Activated CD8-positive, alpha-beta T cell treated with anti-CD3 and anti-CD28 coated beads, Interleukin-2, amount 10 ng/mL, durations not matched to agents 7 days and 5 days (primary cell): ENCODE data around the gene BOD1L1. TPM values are rescaled to one million over a fixed set of nuclear protein-coding genes. Genes with fewer than 3 reads are reported as not detected.
A peak's percentile ranks its signal among the peaks of the same experiment; 100 is the strongest.

ENCODE experiments used
- ATAC-seq: fragments of 150-1000 bp; cut with Tn5 transposase; one replicate; pipeline ENCODE4 v1.10.0; 2021; ENCODE audit warnings: moderate library complexity
- CTCF ChIA-PET: fragments of 350-600 bp; sonication (Branson Sonifier 250); formaldehyde crosslinking; loops from one replicate; lab custom pipeline; 2021; ENCODE audit warnings: antibody characterized with exemption; lab: Charles Lee
- POLR2A ChIA-PET: fragments of 350-600 bp; sonication (Branson Sonifier 250); formaldehyde crosslinking; loops from one replicate; lab custom pipeline; 2021; ENCODE audit warnings: antibody characterized with exemption; lab: Charles Lee
- DNase-seq: peaks from one replicate; pipeline ENCODE4 v3.0.0-alpha.2; 2020
- H3K27ac Mint-ChIP-seq: one replicate; pipeline ENCODE4 v1.8.0; 2021; ENCODE audit warnings: mild to moderate bottlenecking, mixed read lengths
- H3K27me3 Mint-ChIP-seq: one replicate; pipeline ENCODE4 v1.8.0; 2021; ENCODE audit warnings: low read depth, mixed read lengths
- H3K36me3 Mint-ChIP-seq: one replicate; pipeline ENCODE4 v1.8.0; 2021; ENCODE audit warnings: low read depth, mixed read lengths
- H3K4me1 Mint-ChIP-seq: one replicate; pipeline ENCODE4 v1.8.0; 2021; ENCODE audit warnings: low read depth, mixed read lengths
- H3K4me3 Mint-ChIP-seq: one replicate; pipeline ENCODE4 v1.8.0; 2021; ENCODE audit warnings: mild to moderate bottlenecking, mixed read lengths
- H3K9me3 Mint-ChIP-seq: one replicate; pipeline ENCODE4 v1.8.0; 2022; ENCODE audit warnings: mixed read lengths; ENCODE audit not compliant: insufficient read depth
- total RNA-seq, 2 experiments: library from RNA; stranded (reverse); gene quantifications; one replicate each; pipeline ENCODE4 v1.2.3, GENCODE V29; 2021

The BOD1L1 gene
- total RNA-seq, 2 experiments from 2014 or later, result 29.7 to 30.2 TPM

DNA sequence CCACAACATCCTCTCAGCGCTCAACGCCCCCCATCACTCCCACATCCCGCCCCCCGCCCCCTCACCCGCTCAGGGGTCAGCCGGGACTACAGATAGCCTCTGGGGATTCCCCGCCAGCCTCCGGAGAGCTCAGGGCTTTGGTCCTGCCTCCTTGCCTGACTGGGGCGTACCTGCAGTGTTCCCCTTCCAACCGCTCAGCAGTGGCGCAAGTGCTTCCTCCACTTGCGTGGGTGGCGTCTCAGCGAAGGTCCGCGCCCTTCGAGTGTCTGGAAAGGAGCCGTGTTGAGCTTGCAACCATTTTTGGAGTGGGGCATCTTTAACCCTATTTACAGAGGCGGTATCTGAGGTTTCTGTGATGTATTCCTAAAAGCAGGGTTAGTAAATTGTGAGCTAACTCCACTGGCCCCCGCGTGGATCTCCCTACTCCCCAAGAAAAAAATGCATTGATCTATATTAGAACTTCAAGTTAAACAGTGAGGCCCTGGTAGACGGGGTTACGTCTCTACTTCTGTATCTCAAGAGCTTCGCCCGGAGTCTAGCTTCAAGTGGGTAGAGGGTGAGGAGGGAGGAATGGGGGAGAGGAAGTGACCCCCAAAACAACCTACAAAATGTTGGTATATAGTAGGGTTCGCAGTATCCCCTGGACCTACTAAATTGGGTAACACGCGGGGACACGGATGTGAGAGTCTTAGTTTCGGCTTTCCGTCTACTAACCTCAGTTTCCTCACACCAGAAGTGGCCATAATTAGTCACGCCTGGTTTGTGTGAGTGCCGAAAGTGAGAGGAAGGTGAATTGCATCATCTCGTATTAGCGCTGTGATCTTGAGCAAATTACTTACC is 99.3 kb downstream of the BOD1L1 start:
- peaks cover 20% of the 10 kb centered on the region for H3K36me3 Mint-ChIP-seq
- POLR2A ChIA-PET, result interaction anchor here (1.0 kb wide), 1 partner anchor 45 kb away, joined by 3 read pairs; no protein-coding TSS in a partner anchor
- DNase-seq, result no peak
- CTCF ChIA-PET, result no interaction called here
- peak overlapping the region; percentile 61 for H3K27ac Mint-ChIP-seq
- peaks cover 90% of the 10 kb centered on the region for H3K27me3 Mint-ChIP-seq
- H3K4me1 Mint-ChIP-seq, result peaks cover 35% of the 10 kb centered on the region
- no peak for ATAC-seq
- no peaks in the 10 kb centered on the region for H3K9me3 Mint-ChIP-seq
- H3K4me3 Mint-ChIP-seq, result peak overlapping the region; percentile 20

GRCh38 chr4:13527192-13527980 is 100.1 kb downstream of the BOD1L1 start:
- Mint-ChIP-seq H3K9me3 (no peaks in the 10 kb centered on the region), H3K4me1 (peaks cover 43% of the 10 kb centered on the region), H3K27me3 (peaks cover 92% of the 10 kb centered on the region), H3K4me3 (peak overlapping the region; percentile 43), H3K27ac (no peak overlapping the region), H3K36me3 (peaks cover 24% of the 10 kb centered on the region)
- CTCF ChIA-PET, result interaction anchor here (1.4 to 1.6 kb wide), 2 partner anchors 16 to 20 kb away, joined by 4 read pairs; partner anchors contain the start of gene NKX3-2
- POLR2A ChIA-PET, result interaction anchor here (1.0 kb wide), 1 partner anchor 44 kb away, joined by 3 read pairs; no protein-coding TSS in a partner anchor
- DNase-seq (no peak), ATAC-seq (no peak)

- Mint-ChIP-seq H3K36me3 (peaks cover 24% of the 10 kb centered on the region), H3K9me3 (no peaks in the 10 kb centered on the region), H3K27ac (no peak overlapping the region), H3K4me3 (no peak overlapping the region), H3K4me1 (peaks cover 48% of the 10 kb centered on the region), H3K27me3 (peaks cover 95% of the 10 kb centered on the region)
- ChIA-PET CTCF (interaction anchor here (1.0 to 1.6 kb wide), 3 partner anchors 17 to 30 kb away, joined by 3 to 4 read pairs (median 4); partner anchors contain the start of gene NKX3-2), POLR2A (no interaction called here)
- DNase-seq, result no peak
- ATAC-seq, result no peak
Measured at GRCh38 chr4:13526658-13527057, 100.9 kb downstream of the BOD1L1 start.

- no peak overlapping the region for H3K27ac Mint-ChIP-seq
- ChIA-PET POLR2A (interaction anchor here (0.7 kb wide), 1 partner anchor 9 kb away, joined by 3 read pairs; no protein-coding TSS in a partner anchor), CTCF (interaction anchor here (1.0 to 1.6 kb wide), 4 partner anchors 15 to 29 kb away, joined by 3 to 4 read pairs (median 4); partner anchors contain the start of gene NKX3-2)
- ATAC-seq, result no peak
- peaks cover 24% of the 10 kb centered on the region for H3K36me3 Mint-ChIP-seq
- DNase-seq, result no peak
- peaks cover 92% of the 10 kb centered on the region for H3K27me3 Mint-ChIP-seq
- no peak overlapping the region for H3K4me3 Mint-ChIP-seq
- H3K9me3 Mint-ChIP-seq, result no peaks in the 10 kb centered on the region
- H3K4me1 Mint-ChIP-seq, result peaks cover 41% of the 10 kb centered on the region
Measured at GRCh38 chr4:13525606-13526281, 101.8 kb downstream of the BOD1L1 start.

GRCh38 chr4:13524504-13525243 is 102.9 kb downstream of the BOD1L1 start:
- CTCF ChIA-PET, result interaction anchor here (1.2 kb wide), 1 partner anchor 17 kb away, joined by 3 read pairs; no protein-coding TSS in a partner anchor
- Mint-ChIP-seq H3K36me3 (peaks cover 24% of the 10 kb centered on the region), H3K4me3 (no peak overlapping the region), H3K27ac (no peak overlapping the region), H3K27me3 (peaks cover 85% of the 10 kb centered on the region), H3K4me1 (peaks cover 40% of the 10 kb centered on the region), H3K9me3 (no peaks in the 10 kb centered on the region)
- ATAC-seq (no peak), DNase-seq (no peak)
- POLR2A ChIA-PET, result no interaction called here

GRCh38 chr4:13523591-13524503 is 103.7 kb downstream of the BOD1L1 start:
- peaks cover 34% of the 10 kb centered on the region for H3K4me1 Mint-ChIP-seq
- ChIA-PET POLR2A (no interaction called here), CTCF (no interaction called here)
- DNase-seq (no peak), ATAC-seq (no peak)
- peaks cover 22% of the 10 kb centered on the region for H3K36me3 Mint-ChIP-seq
- H3K9me3 Mint-ChIP-seq, result no peaks in the 10 kb centered on the region
- H3K4me3 Mint-ChIP-seq, result no peak overlapping the region
- peaks cover 83% of the 10 kb centered on the region for H3K27me3 Mint-ChIP-seq
- H3K27ac Mint-ChIP-seq, result no peak overlapping the region

DNA sequence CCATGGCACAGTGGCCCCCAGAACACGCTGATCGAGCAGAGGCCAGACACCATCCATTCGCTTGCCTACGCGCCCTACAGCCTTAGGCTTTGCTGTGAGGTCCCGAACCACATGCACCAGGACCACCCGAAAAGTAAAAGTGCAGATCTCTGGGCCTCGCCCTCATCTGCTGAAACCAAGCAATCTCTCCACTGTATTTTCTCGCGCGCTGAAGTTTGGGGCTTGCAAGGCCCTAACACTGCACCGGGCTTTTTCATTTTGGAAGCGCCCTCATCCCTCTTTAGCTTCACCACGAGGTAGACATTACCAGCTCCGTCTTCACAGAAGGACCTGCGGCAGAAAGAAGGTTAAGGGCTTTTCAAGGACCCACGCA is 104.4 kb downstream of the BOD1L1 start:
- ATAC-seq, result no peak
- CTCF ChIA-PET, result no interaction called here
- Mint-ChIP-seq H3K36me3 (peaks cover 20% of the 10 kb centered on the region), H3K27me3 (peaks cover 79% of the 10 kb centered on the region), H3K4me1 (peaks cover 27% of the 10 kb centered on the region), H3K9me3 (no peaks in the 10 kb centered on the region), H3K4me3 (peak overlapping the region; percentile 8), H3K27ac (no peak overlapping the region)
- DNase-seq, result no peak
- POLR2A ChIA-PET, result no interaction called here

DNA sequence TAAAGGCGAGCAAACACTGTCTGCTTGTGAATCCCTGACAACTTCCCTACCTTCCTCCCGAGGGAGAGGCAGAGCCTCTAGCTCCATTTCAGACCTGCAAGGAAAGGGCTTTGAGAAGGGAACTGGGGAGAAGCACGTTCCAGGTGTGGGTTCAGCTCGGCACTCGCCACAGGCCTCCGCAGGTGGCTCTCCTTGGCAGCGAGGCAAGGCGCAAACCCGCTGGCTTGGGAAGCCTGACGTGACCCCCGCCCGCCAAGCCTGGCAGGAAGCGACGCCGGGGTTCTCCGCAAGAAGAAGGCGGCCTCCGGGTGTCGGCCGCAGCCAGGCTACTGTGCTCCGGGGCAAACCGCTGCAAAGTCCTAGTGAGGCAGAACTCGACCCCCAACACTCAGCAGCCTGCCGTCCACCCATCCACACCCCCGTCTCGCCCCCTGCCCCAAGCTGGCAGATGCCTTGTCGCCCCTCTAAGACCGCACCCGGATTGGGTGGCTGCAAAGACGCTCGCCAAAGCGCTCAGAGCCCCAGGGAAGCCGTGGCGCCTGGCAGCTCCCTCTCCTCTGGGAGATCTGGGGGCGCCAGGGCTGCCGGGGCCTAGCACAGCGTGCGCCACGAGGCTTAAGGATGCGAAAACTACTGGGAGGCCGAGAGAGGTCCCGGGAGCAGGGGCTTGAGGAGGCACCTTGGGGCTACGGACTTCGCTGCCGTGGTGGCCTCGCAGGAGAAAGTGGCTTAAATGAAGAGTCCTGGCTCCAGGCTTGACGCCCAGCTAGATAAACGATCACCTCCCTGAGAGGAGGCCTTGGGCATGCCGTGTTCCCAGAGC is 105.0 kb downstream of the BOD1L1 start:
- no peaks in the 10 kb centered on the region for H3K9me3 Mint-ChIP-seq
- no peak overlapping the region for H3K4me3 Mint-ChIP-seq
- ATAC-seq, result no peak
- peaks cover 74% of the 10 kb centered on the region for H3K27me3 Mint-ChIP-seq
- H3K27ac Mint-ChIP-seq, result no peak overlapping the region
- POLR2A ChIA-PET, result no interaction called here
- H3K4me1 Mint-ChIP-seq, result peaks cover 21% of the 10 kb centered on the region
- CTCF ChIA-PET, result interaction anchor here (0.8 to 1.1 kb wide), 2 partner anchors 9 to 19 kb away, joined by 4 to 8 read pairs; no protein-coding TSS in a partner anchor
- no peak for DNase-seq
- peaks cover 19% of the 10 kb centered on the region for H3K36me3 Mint-ChIP-seq

DNA sequence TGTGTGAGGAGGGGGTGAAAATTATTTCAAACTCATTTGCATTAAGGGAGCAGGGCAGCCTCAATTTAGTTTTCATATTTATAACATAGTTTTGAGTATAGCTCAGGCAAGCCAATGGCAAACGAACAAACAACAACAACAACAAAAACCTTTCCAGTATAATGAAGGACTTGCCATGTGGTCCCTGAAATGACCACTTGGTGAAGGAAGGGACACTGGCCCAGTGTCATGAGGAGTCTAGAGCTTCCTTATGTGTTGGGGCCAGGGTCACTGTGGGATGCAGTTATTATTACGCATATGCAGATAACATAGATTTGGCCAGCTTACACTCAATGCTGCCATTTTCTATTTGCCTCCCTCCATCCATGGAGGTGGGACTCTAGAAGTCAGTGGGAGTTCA is 106.5 kb downstream of the BOD1L1 start:
- Mint-ChIP-seq H3K27me3 (peaks cover 67% of the 10 kb centered on the region), H3K27ac (no peak overlapping the region), H3K9me3 (no peaks in the 10 kb centered on the region), H3K4me3 (no peak overlapping the region), H3K4me1 (peaks cover 17% of the 10 kb centered on the region), H3K36me3 (peaks cover 17% of the 10 kb centered on the region)
- DNase-seq (no peak), ATAC-seq (no peak)
- POLR2A ChIA-PET, result no interaction called here
- CTCF ChIA-PET, result no interaction called here
